ENCODE results near the gene LARGE1.

LARGE1 gene

DNA sequence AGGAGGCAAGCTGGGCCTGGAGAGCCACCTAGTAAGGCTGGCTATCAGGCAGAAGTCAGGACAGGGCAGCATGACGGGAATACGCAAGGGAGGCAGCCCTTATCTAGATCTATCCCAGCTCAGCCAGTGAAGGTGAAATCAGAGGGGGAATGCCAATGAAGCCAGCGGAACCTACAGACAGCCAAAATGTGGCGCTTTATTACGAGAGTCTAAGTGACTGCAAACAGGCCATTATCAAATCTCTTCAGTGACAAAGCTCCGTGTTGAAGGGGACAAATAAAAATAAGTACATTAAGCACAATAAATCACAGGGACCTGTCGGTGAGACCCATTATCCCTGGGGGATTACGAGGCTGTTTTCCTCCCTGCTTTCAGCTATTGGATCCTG lies 22.8 kb downstream of the LARGE1 start:
- TF ChIP-seq, protein P1, sequence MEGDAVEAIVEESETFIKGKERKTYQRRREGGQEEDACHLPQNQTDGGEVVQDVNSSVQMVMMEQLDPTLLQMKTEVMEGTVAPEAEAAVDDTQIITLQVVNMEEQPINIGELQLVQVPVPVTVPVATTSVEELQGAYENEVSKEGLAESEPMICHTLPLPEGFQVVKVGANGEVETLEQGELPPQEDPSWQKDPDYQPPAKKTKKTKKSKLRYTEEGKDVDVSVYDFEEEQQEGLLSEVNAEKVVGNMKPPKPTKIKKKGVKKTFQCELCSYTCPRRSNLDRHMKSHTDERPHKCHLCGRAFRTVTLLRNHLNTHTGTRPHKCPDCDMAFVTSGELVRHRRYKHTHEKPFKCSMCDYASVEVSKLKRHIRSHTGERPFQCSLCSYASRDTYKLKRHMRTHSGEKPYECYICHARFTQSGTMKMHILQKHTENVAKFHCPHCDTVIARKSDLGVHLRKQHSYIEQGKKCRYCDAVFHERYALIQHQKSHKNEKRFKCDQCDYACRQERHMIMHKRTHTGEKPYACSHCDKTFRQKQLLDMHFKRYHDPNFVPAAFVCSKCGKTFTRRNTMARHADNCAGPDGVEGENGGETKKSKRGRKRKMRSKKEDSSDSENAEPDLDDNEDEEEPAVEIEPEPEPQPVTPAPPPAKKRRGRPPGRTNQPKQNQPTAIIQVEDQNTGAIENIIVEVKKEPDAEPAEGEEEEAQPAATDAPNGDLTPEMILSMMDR (IDR thresholded peaks at IDR 0.05; ENCODE audit: borderline replicate concordance, extremely low read depth, low read length, poor library complexity, severe bottlenecking) = no peak
- TF ChIP-seq EZH2 (IDR thresholded peaks at IDR 0.05; ENCODE audit: borderline replicate concordance, low read depth, low read length, severe bottlenecking) = no peak
- H3K4me1 ChIP-seq (ENCODE audit: insufficient read depth, low read length) = no peaks in the 10 kb centered on the region
- no peak for DNase-seq
- no peak overlapping the region for H3K9ac ChIP-seq (ENCODE audit: low read depth, low read length)
- no peak overlapping the region for H3K4me3 ChIP-seq (ENCODE audit: low read depth in 1 of 2, low read length in 2 of 2)
- no peaks in the 10 kb centered on the region for H4K20me1 ChIP-seq (ENCODE audit: insufficient read depth, low read length)
- H3K36me3 ChIP-seq (ENCODE audit: insufficient read depth, low read length) = no peaks in the 10 kb centered on the region
- H3K9me3 ChIP-seq (ENCODE audit: insufficient read depth, low read length, severe bottlenecking) = no peaks in the 10 kb centered on the region
- no peak for ATAC-seq (ENCODE audit: insufficient read depth, low read depth)
- H2AFZ ChIP-seq (ENCODE audit: low read depth, low read length) = no peak overlapping the region
- no peaks in the 10 kb centered on the region for H3K79me2 ChIP-seq (ENCODE audit: insufficient read depth, low read length)
- H3K4me2 ChIP-seq (ENCODE audit: insufficient read depth, low read length) = no peak overlapping the region
- no peak overlapping the region for H3K27ac ChIP-seq (ENCODE audit: low read length)
- H3K27me3 ChIP-seq (ENCODE audit: insufficient read depth, low read length, poor library complexity) = no peaks in the 10 kb centered on the region

DNA sequence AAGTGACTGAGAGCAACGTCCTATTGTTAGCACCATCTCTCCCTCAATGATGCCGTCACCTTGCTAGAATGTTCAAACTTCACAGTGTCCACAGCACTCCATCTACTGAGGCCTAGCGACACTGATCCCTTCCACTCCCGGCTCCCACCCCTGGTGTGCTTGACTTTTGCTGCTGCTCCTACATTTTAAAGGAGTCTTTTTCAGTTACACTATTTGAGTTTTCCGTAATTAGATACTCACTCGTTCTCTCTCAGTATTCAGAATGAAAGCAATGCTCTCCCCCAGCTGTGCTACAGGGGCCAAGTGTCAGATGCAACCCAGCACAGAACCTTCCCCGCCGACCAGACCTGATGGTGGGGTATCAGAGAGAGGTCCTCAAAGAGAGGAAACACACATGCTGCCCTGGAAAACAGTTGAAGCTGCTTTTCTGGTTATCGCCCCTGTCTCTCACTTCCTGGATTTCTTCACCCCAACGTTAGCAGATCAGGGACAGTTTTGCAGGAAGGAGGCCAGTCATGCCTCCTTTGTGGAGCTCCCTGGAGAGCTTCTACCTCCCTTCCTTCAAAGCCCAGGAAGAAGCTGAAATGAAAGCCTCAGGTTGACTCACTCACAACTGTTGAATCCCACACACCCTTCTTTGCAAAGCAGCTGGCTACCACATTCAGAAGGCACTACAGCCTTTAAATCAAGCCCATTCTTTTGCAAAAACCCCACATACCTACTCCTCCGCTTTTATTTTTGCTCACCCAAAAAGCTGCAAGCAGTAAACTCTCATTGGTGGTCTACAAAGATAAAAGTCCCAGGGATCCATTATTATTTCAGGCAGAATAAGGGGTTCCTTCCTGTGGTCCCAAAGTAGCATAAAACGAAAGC lies 23.5 kb downstream of the LARGE1 start:
- Histone ChIP-seq H3K4me2 (ENCODE audit: insufficient read depth, low read length) (no peak overlapping the region), H4K20me1 (ENCODE audit: insufficient read depth, low read length) (no peaks in the 10 kb centered on the region), H3K9ac (ENCODE audit: low read depth, low read length) (no peak overlapping the region), H3K27me3 (ENCODE audit: insufficient read depth, low read length, poor library complexity) (no peaks in the 10 kb centered on the region), H3K4me3 (ENCODE audit: low read depth in 1 of 2, low read length in 2 of 2) (no peak overlapping the region), H3K4me1 (ENCODE audit: insufficient read depth, low read length) (no peaks in the 10 kb centered on the region), H2AFZ (ENCODE audit: low read depth, low read length) (no peak overlapping the region), H3K27ac (ENCODE audit: low read length) (no peak overlapping the region), H3K36me3 (ENCODE audit: insufficient read depth, low read length) (no peaks in the 10 kb centered on the region), H3K79me2 (ENCODE audit: insufficient read depth, low read length) (no peaks in the 10 kb centered on the region), H3K9me3 (ENCODE audit: insufficient read depth, low read length, severe bottlenecking) (no peaks in the 10 kb centered on the region)
- ATAC-seq (ENCODE audit: insufficient read depth, low read depth) (no peak), DNase-seq (no peak)
- TF ChIP-seq EZH2 (IDR thresholded peaks at IDR 0.05; ENCODE audit: borderline replicate concordance, low read depth, low read length, severe bottlenecking) = no peak
- TF ChIP-seq, protein P1 (IDR thresholded peaks at IDR 0.05; ENCODE audit: borderline replicate concordance, extremely low read depth, low read length, poor library complexity, severe bottlenecking) = no peak

DNA sequence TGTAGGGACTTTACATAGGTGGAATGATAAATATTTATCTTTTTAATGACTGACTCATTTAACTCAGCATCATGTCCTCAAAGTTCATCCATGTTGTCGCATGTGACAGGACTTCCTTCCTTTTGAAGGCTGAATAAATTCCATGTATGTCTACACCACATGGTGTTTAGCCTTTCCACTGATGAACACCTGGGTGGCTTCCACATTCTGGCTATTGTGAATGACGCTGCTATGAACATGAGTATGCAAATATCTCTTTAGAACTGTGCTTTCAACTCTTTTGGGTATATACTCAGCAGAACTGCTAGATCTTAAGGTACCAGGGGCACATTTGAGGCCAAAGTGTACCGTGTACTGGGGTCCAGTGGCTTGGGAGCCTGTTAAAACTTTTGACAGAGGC lies 24.1 kb downstream of the LARGE1 start:
- Histone ChIP-seq H2AFZ (ENCODE audit: low read depth, low read length) (no peak overlapping the region), H3K4me2 (ENCODE audit: insufficient read depth, low read length) (no peak overlapping the region), H4K20me1 (ENCODE audit: insufficient read depth, low read length) (no peaks in the 10 kb centered on the region), H3K4me1 (ENCODE audit: insufficient read depth, low read length) (no peaks in the 10 kb centered on the region), H3K27ac (ENCODE audit: low read length) (no peak overlapping the region), H3K9ac (ENCODE audit: low read depth, low read length) (no peak overlapping the region), H3K36me3 (ENCODE audit: insufficient read depth, low read length) (no peaks in the 10 kb centered on the region), H3K9me3 (ENCODE audit: insufficient read depth, low read length, severe bottlenecking) (no peaks in the 10 kb centered on the region), H3K4me3 (ENCODE audit: low read depth in 1 of 2, low read length in 2 of 2) (no peak overlapping the region), H3K27me3 (ENCODE audit: insufficient read depth, low read length, poor library complexity) (no peaks in the 10 kb centered on the region), H3K79me2 (ENCODE audit: insufficient read depth, low read length) (no peaks in the 10 kb centered on the region)
- no peak for TF ChIP-seq EZH2 (IDR thresholded peaks at IDR 0.05; ENCODE audit: borderline replicate concordance, low read depth, low read length, severe bottlenecking)
- TF ChIP-seq, protein P1 (IDR thresholded peaks at IDR 0.05; ENCODE audit: borderline replicate concordance, extremely low read depth, low read length, poor library complexity, severe bottlenecking) = no peak
- DNase-seq (no peak), ATAC-seq (ENCODE audit: insufficient read depth, low read depth) (no peak)

Data from DND-41 (cell line).